Smooth muscle cell (in vitro differentiated cells): ENCODE data around the gene PPP1R3E. TPM values are rescaled to one million over a fixed set of nuclear protein-coding genes. Genes with fewer than 3 reads are reported as not detected.
"Not testable (repeated sequence)": the region's sequence is repeated elsewhere in the genome, so short reads cannot be mapped to it uniquely, and the experiment has no call there.

Experiments
- DNase-seq: peaks from one replicate; lab custom pipeline; 2025; ENCODE audit not compliant: unreplicated experiment; lab: John Stamatoyannopoulos, UW
- H2AFZ ChIP-seq: fragments of 200-600 bp; sonication (generic); 2 replicates; pipeline ENCODE4 v1.6.0; 2016; ENCODE audit warnings: antibody characterized with exemption, low read depth, mild to moderate bottlenecking
- H3F3A ChIP-seq: fragments of 200-600 bp; sonication (generic); 2 replicates; pipeline ENCODE4 v1.6.0; 2017; ENCODE audit warnings: antibody characterized with exemption, low read depth
- H3K27ac ChIP-seq: fragments of 200-600 bp; sonication (generic); 2 replicates; pipeline ENCODE4 v1.5.1; 2016; ENCODE audit warnings: low read depth, mild to moderate bottlenecking
- H3K27me3 ChIP-seq: fragments of 200-600 bp; sonication (generic); 2 replicates; pipeline ENCODE4 v1.6.1; 2016; ENCODE audit warnings: low read depth, mild to moderate bottlenecking
- H3K36me3 ChIP-seq: fragments of 200-600 bp; sonication (generic); 2 replicates; pipeline ENCODE4 v1.5.1; 2016; ENCODE audit warnings: low read depth
- H3K4me1 ChIP-seq: fragments of 200-600 bp; sonication (generic); 2 replicates; pipeline ENCODE4 v1.5.1; 2016; ENCODE audit warnings: low read depth
- H3K4me2 ChIP-seq: fragments of 200-600 bp; sonication (generic); 2 replicates; pipeline ENCODE4 v1.6.0; 2016; ENCODE audit warnings: mild to moderate bottlenecking
- H3K4me3 ChIP-seq: fragments of 200-600 bp; sonication (generic); 2 replicates; pipeline ENCODE4 v1.5.1; 2016; ENCODE audit warnings: mild to moderate bottlenecking
- H3K79me2 ChIP-seq: fragments of 200-600 bp; sonication (generic); 2 replicates; pipeline ENCODE4 v1.6.0; 2016; ENCODE audit warnings: low read depth, mild to moderate bottlenecking
- H3K9ac ChIP-seq: fragments of 200-600 bp; sonication (generic); 2 replicates; pipeline ENCODE4 v1.6.0; 2016; ENCODE audit warnings: low read depth
- H3K9me3 ChIP-seq: fragments of 200-600 bp; sonication (generic); replicated peaks from 2 replicates; pipeline ENCODE4 v1.5.1; 2016; ENCODE audit warnings: low read depth
- H4K20me1 ChIP-seq: fragments of 200-600 bp; sonication (generic); 2 replicates; pipeline ENCODE4 v1.6.0; 2016; ENCODE audit warnings: low read depth
- WGBS: methylation state at CpG from one replicate; pipeline ENCODE4 v1.1.7; 2016; ENCODE audit warnings: low lambda C conversion rate; 5-methylcytosine and 5-hydroxymethylcytosine counted together
- polyA plus RNA-seq: library from polyadenylated mRNA; unstranded; fragments of >200 nt; fragmentation: Nextera tagmentation; extraction: Ambion mirVana; gene quantifications from 2 replicates; pipeline ENCODE4 v1.2.1, GENCODE V29; 2016
- total RNA-seq: library from RNA; depleted of rRNA; stranded (reverse); fragments of >200 nt; gene quantifications from 2 replicates; pipeline ENCODE4 v1.2.3, GENCODE V29; 2014
- TF ChIP-seq, protein P1 (sequence below): fragments of 200-600 bp; sonication (generic); IDR thresholded peaks from 2 replicates; pipeline ENCODE4 v1.5.1; 2017; ENCODE audit warnings: borderline replicate concordance, mild to moderate bottlenecking, antibody characterized with exemption; ENCODE audit not compliant: insufficient read depth, poor library complexity, severe bottlenecking

The PPP1R3E gene
- total and polyA plus RNA-seq, 2 experiments from 2014 or later, result 0.71 to 2.0 TPM

DNA sequence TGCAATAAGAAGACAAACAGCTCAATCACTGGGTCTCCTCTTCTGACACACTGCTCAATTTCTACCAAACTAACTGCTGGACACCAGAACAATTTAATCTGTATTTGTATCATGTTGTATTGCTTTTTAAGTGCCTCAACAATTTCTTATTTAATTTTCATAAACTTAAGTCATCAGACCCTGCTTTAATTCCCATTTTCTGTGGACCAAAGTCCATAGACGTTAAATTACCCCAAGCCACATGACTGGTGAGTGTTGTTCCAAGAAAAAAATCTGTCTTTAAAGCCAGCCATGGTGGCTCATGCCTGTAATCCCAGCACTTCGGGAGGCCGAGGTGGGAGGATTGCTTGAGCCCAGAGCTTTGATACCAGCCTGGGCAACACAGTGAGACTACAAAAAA lies 25.5 kb downstream of the PPP1R3E start:
- Histone ChIP-seq H3K9ac (no peak overlapping the region), H3K4me2 (no peak overlapping the region), H3F3A (no peaks in the 10 kb centered on the region), H2AFZ (no peak overlapping the region), H3K36me3 (no peaks in the 10 kb centered on the region), H3K27ac (no peak overlapping the region), H3K27me3 (no peaks in the 10 kb centered on the region), H3K9me3 (no peaks in the 10 kb centered on the region), H3K79me2 (peaks cover 5% of the 10 kb centered on the region), H3K4me3 (no peak overlapping the region), H4K20me1 (peaks cover 11% of the 10 kb centered on the region), H3K4me1 (peaks cover 10% of the 10 kb centered on the region)
- no peak for DNase-seq
- WGBS, result 98% methylated on average over 3 of the region's 3 CpGs
- TF ChIP-seq, protein P1, sequence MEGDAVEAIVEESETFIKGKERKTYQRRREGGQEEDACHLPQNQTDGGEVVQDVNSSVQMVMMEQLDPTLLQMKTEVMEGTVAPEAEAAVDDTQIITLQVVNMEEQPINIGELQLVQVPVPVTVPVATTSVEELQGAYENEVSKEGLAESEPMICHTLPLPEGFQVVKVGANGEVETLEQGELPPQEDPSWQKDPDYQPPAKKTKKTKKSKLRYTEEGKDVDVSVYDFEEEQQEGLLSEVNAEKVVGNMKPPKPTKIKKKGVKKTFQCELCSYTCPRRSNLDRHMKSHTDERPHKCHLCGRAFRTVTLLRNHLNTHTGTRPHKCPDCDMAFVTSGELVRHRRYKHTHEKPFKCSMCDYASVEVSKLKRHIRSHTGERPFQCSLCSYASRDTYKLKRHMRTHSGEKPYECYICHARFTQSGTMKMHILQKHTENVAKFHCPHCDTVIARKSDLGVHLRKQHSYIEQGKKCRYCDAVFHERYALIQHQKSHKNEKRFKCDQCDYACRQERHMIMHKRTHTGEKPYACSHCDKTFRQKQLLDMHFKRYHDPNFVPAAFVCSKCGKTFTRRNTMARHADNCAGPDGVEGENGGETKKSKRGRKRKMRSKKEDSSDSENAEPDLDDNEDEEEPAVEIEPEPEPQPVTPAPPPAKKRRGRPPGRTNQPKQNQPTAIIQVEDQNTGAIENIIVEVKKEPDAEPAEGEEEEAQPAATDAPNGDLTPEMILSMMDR, result no peak

DNA sequence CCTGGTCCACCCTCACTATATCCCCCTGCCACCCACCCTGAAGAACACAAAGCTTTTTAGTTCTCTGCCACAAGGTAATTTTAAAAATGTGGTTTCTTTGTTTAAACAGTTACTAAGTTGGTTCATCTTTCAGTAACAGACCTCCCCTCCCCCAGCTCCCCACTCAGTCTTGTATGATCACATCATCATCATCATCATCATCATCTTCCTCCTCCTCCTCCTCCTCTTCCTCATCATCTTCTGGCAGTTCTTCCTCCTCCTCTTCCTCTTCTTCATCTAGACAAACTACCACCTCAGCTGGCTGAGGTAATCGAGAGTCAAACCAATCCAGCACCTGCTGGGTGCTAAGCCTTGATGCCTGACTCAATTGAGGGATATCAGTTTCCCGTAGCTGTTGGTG lies 27.2 kb downstream of the PPP1R3E start:
- Histone ChIP-seq H3K4me3 (no peak overlapping the region), H3K79me2 (peaks cover 5% of the 10 kb centered on the region), H3K4me2 (no peak overlapping the region), H3K36me3 (no peaks in the 10 kb centered on the region), H3K4me1 (peaks cover 9% of the 10 kb centered on the region), H3K9me3 (no peaks in the 10 kb centered on the region), H3K27ac (no peak overlapping the region), H3F3A (no peaks in the 10 kb centered on the region), H4K20me1 (peaks cover 8% of the 10 kb centered on the region), H3K27me3 (no peaks in the 10 kb centered on the region), H2AFZ (no peak overlapping the region), H3K9ac (no peak overlapping the region)
- DNase-seq, result no peak
- TF ChIP-seq, protein P1, result no peak
- WGBS, result 98% methylated on average over 2 of the region's 2 CpGs

DNA sequence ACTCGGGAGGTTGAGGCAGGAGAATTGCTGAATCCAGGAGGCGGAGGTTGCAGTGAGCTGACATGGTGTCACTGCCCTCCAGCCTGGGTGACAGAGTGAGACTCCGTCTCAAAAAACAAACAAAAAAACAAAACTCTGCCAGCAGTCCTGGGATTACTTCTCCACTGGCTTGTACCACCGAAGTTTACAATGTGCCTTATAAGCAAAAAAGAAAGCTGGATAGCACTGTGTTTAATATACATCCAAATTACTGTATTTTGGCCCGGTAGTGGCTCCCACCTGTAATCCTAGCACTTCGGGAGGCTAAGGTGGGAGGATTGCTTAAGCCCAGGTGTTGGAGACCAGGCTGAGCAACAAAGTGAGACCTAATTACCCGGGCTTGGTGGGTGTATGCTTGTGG lies 33.5 kb downstream of the PPP1R3E start:
- H4K20me1 ChIP-seq, result no peaks in the 10 kb centered on the region
- WGBS, result 89% methylated on average over 7 of the region's 7 CpGs
- H2AFZ ChIP-seq, result no peak overlapping the region
- no peaks in the 10 kb centered on the region for H3K36me3 ChIP-seq
- H3K4me2 ChIP-seq, result no peak overlapping the region
- DNase-seq, result no peak
- no peaks in the 10 kb centered on the region for H3K79me2 ChIP-seq
- H3K4me3 ChIP-seq, result no peak overlapping the region
- H3K27me3 ChIP-seq, result peaks cover 3% of the 10 kb centered on the region
- TF ChIP-seq, protein P1, result no peak
- H3K4me1 ChIP-seq, result no peaks in the 10 kb centered on the region
- H3F3A ChIP-seq, result no peaks in the 10 kb centered on the region
- H3K27ac ChIP-seq, result no peak overlapping the region
- H3K9me3 ChIP-seq, result no peaks in the 10 kb centered on the region
- H3K9ac ChIP-seq, result no peak overlapping the region

DNA sequence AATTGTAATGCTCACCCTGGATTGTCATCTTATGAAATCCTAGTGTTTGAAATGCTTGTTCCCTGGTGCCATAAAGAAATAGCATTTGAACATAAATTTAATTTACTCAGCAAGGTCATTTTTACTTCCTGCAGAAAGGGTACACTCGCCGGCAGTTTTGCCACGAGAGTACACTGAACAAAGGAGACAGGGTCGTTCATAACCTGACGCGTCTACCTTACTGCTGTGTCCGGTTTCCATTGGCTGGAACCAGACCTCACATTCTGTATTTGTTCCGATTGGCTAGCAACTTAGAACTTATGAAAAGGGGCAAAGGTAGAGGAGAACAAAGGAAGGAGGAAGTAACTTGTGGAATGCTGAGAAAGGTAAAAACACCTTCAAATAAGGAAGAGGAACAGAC lies 41.8 kb downstream of the PPP1R3E start:
- not testable (repeated sequence) for H3K36me3 ChIP-seq, DNase-seq, H3K9ac ChIP-seq, H3K27ac ChIP-seq, H3K4me1 ChIP-seq, H3K9me3 ChIP-seq, H3F3A ChIP-seq, H4K20me1 ChIP-seq, H3K4me2 ChIP-seq, H3K79me2 ChIP-seq, H2AFZ ChIP-seq
- peaks cover 37% of the 10 kb centered on the region for H3K27me3 ChIP-seq
- H3K4me3 ChIP-seq, result peak overlapping the region; percentile 19
- WGBS, result 82% methylated on average over 8 of the region's 8 CpGs
